DND-41 (cell line): ENCODE measurements around the gene OSBPL10.

Experiments used
- ATAC-seq: fragments of 200-7000 bp; cut with Tn5 transposase; 3 replicates; pipeline ENCODE4 v1.9.1; 2021; ENCODE audit warnings: low read depth; ENCODE audit not compliant: insufficient read depth
- DNase-seq: peaks from one replicate; pipeline ENCODE4 v3.0.0-alpha.2; 2020
- H2AFZ ChIP-seq: 2 replicates; pipeline ENCODE4 v1.6.0; 2012; ENCODE audit warnings: low read depth, low read length
- H3K27ac ChIP-seq: 2 replicates; pipeline ENCODE4 v1.5.1; 2012; ENCODE audit warnings: low read length, inconsistent platforms
- H3K27me3 ChIP-seq: fragments of 200-600 bp; sonication (generic); 2 replicates; pipeline ENCODE4 v1.6.0; 2012; ENCODE audit warnings: low read length, mild to moderate bottlenecking, inconsistent platforms; ENCODE audit not compliant: insufficient read depth, poor library complexity
- H3K36me3 ChIP-seq: 2 replicates; pipeline ENCODE4 v1.5.1; 2012; ENCODE audit warnings: low read length, inconsistent platforms; ENCODE audit not compliant: insufficient read depth
- H3K4me1 ChIP-seq: 2 replicates; pipeline ENCODE4 v1.5.1; 2012; ENCODE audit warnings: mild to moderate bottlenecking, low read length; ENCODE audit not compliant: insufficient read depth
- H3K4me2 ChIP-seq: 2 replicates; pipeline ENCODE4 v1.6.0; 2012; ENCODE audit warnings: mild to moderate bottlenecking, moderate library complexity, low read length, inconsistent platforms; ENCODE audit not compliant: insufficient read depth
- H3K4me3 ChIP-seq, 2 experiments: fragments of 200-600 bp in 1 of 2; shearing (Covaris generic) in 1 of 2; 2 replicates each; pipeline ENCODE4 v1.5.1; 2012 to 2016; ENCODE audit warnings: inconsistent platforms in 2 of 2, low read length in 2 of 2, mild to moderate bottlenecking in 2 of 2, low read depth in 1 of 2, moderate library complexity in 1 of 2
- H3K79me2 ChIP-seq: 2 replicates; pipeline ENCODE4 v1.6.0; 2012; ENCODE audit warnings: low read length, inconsistent platforms; ENCODE audit not compliant: insufficient read depth
- H3K9ac ChIP-seq: 2 replicates; pipeline ENCODE4 v1.6.0; 2012; ENCODE audit warnings: low read depth, mild to moderate bottlenecking, inconsistent platforms, low read length, moderate library complexity
- H3K9me3 ChIP-seq: 2 replicates; pipeline ENCODE4 v1.5.1; 2012; ENCODE audit warnings: low read length, moderate library complexity, mild to moderate bottlenecking, inconsistent platforms; ENCODE audit not compliant: insufficient read depth, severe bottlenecking
- H4K20me1 ChIP-seq: 2 replicates; pipeline ENCODE4 v1.6.0; 2012; ENCODE audit warnings: low read length; ENCODE audit not compliant: insufficient read depth
- EZH2 ChIP-seq: IDR thresholded peaks from 3 replicates; pipeline ENCODE4 v1.6.1; 2012; ENCODE audit warnings: borderline replicate concordance, low read depth, mild to moderate bottlenecking, moderate library complexity, low read length, inconsistent platforms; ENCODE audit not compliant: severe bottlenecking
- TF ChIP-seq, protein P1 (sequence below): IDR thresholded peaks from 2 replicates; pipeline ENCODE4 v1.5.1; 2012; ENCODE audit warnings: borderline replicate concordance, low read length, moderate library complexity, mild to moderate bottlenecking; ENCODE audit not compliant: poor library complexity, severe bottlenecking; ENCODE audit errors: extremely low read depth

OSBPL10 gene

DNA sequence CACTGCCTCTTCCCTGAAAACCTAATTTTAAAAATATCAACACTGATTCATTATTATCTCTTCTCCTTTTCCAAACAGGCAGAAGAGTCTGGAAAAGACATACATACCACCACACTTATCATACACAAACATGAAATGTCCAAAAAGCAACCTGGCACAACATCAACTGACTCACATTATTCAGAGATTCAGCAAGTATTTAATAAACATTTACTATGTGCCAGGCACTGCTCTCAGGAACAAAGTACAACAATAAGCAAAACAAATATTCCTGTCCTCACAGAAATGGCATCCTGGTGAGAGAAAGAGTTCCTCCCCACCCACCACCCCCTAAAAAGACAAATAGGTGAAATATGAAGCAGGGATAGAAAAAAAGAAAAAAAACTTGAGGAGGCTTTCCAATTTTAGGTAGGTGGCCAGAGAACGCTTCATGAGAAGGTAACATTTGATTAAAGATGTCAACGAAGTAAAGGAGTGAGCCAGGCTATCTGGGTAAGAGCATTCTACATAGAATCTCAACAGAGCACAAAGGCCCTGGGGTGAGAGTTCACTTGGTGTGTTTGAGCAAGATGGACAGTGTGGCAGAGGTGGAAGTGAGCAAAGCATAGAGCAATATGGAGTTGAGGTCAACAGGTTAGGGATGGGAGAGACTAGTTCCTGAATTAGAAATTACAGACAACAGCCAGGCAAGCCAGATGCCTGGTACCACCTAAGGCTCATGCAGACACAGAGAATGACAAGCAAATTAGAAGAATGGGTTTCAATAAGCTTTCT is 141.7 kb downstream of the OSBPL10 start:
- H3K27ac ChIP-seq, result no peak overlapping the region
- H3K27me3 ChIP-seq, result no peaks in the 10 kb centered on the region
- no peak overlapping the region for H3K4me2 ChIP-seq
- no peaks in the 10 kb centered on the region for H3K79me2 ChIP-seq
- no peaks in the 10 kb centered on the region for H3K4me1 ChIP-seq
- no peaks in the 10 kb centered on the region for H3K36me3 ChIP-seq
- H4K20me1 ChIP-seq, result no peaks in the 10 kb centered on the region
- no peak for DNase-seq
- ATAC-seq, result no peak
- TF ChIP-seq, protein P1, sequence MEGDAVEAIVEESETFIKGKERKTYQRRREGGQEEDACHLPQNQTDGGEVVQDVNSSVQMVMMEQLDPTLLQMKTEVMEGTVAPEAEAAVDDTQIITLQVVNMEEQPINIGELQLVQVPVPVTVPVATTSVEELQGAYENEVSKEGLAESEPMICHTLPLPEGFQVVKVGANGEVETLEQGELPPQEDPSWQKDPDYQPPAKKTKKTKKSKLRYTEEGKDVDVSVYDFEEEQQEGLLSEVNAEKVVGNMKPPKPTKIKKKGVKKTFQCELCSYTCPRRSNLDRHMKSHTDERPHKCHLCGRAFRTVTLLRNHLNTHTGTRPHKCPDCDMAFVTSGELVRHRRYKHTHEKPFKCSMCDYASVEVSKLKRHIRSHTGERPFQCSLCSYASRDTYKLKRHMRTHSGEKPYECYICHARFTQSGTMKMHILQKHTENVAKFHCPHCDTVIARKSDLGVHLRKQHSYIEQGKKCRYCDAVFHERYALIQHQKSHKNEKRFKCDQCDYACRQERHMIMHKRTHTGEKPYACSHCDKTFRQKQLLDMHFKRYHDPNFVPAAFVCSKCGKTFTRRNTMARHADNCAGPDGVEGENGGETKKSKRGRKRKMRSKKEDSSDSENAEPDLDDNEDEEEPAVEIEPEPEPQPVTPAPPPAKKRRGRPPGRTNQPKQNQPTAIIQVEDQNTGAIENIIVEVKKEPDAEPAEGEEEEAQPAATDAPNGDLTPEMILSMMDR, result no peak
- no peak for TF ChIP-seq EZH2
- H2AFZ ChIP-seq, result no peak overlapping the region
- no peak overlapping the region for H3K4me3 ChIP-seq
- H3K9ac ChIP-seq, result no peak overlapping the region
- H3K9me3 ChIP-seq, result no peaks in the 10 kb centered on the region

DNA sequence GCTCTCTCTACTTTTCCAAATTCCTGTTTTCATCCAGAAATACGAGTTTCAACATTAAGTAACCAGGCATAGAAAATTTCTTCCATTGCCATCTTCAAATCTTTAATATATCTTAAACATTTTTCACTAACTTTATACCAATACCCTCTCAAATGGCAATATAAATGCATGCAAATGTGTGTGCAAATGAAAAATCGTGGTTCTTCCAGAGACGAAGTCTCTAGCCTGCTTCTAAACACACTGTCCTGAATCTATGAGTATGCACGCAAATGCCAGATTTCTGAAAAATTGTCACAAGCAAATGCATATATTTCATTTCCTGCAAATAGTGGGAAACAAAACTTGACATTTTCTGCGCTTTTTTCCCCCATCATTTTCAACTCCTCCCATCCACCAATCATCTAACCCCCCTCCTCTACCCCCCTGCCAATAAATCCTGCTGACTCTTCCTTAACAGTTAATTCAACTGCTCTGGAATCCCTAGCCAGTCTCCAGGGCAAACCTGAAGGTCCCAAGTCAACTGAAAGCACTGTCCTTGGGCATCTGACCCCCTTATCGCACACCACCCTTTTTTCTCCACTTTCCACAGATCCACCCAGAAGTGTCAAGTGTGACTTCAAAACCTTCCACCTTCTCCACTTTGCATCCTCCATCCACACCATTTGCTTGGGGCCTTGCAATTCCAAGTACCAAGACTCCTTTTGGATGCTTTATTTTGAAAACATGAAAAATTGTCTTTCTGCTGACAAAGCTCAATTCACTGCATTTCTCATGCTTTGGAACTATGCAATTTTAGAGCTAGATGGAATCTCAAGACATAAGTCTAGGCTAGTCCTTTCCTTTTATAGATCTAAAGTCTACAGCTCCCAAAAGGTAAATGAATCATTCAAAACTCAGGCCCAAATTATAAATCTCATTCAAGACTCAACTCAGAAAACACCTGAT is 144.7 kb downstream of the OSBPL10 start:
- H3K4me3 ChIP-seq, result no peak overlapping the region

DNA sequence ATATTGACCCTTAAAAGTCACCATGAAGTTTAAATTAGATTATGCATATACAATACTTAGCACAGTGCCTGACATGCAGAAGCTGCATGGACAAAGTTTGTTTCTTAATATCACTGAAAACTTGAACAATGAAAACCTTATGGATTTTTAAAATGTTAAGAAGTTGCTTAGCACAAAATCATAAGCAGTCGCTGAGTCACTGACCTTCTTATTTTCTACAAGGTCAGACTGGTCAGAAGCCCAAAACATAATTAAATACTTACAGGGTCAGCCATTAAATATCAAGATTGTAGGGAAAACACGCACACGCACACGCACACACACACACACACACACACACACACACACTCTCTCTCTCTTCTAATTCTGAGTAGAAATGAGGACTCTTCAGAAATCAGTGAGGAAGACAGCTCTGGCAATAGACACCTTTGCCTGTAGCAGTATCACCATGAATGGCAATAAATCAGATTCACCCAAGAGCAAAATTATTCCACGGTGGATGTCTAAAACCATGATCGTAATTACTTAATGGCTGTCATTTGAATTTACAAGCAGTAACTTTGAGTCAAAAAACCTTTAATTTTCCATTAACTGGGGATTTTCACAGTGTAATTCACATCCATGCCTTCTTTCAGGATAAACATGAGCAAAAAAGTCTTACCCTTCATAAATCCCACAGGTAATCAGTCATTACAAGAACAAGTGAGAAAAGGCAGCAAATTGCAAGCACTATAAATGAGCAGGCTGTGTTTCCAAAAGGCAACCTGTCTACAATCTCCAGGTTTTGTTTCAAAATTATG is 147.5 kb downstream of the OSBPL10 start:
- Histone ChIP-seq H4K20me1 (no peaks in the 10 kb centered on the region), H3K4me1 (0 out of 2 replicates have a peak, but pooled peaks cover 4% of the 10 kb centered on the region), H3K4me2 (no peak overlapping the region), H3K27me3 (no peaks in the 10 kb centered on the region), H3K9me3 (no peaks in the 10 kb centered on the region), H3K27ac (no peak overlapping the region), H3K36me3 (no peaks in the 10 kb centered on the region), H3K4me3 (no peak overlapping the region), H2AFZ (no peak overlapping the region), H3K9ac (no peak overlapping the region), H3K79me2 (no peaks in the 10 kb centered on the region)
- ATAC-seq, result no peak
- no peak for DNase-seq
- TF ChIP-seq, protein P1, result no peak
- no peak for TF ChIP-seq EZH2

More for the DNA sequence above, 144.7 kb downstream of the OSBPL10 start:
- no peak overlapping the region for H2AFZ ChIP-seq
- no peak overlapping the region for H3K27ac ChIP-seq
- no peak for ATAC-seq
- no peaks in the 10 kb centered on the region for H3K36me3 ChIP-seq
- H3K27me3 ChIP-seq, result no peaks in the 10 kb centered on the region
- H3K9ac ChIP-seq, result no peak overlapping the region
- H3K4me1 ChIP-seq, result no peaks in the 10 kb centered on the region
- TF ChIP-seq, protein P1, result no peak
- no peak for TF ChIP-seq EZH2
- DNase-seq, result no peak
- no peaks in the 10 kb centered on the region for H4K20me1 ChIP-seq
- no peaks in the 10 kb centered on the region for H3K9me3 ChIP-seq
- no peak overlapping the region for H3K4me2 ChIP-seq
- no peaks in the 10 kb centered on the region for H3K79me2 ChIP-seq
